Stimulated activated CD4-positive, alpha-beta T cell treated with anti-CD3 and anti-CD28 coated beads, Interleukin-15, amount 100 ng/mL, for 48 hours (primary cell): ENCODE data around the gene SRR.
A peak's percentile ranks its signal among the peaks of the same experiment; 100 is the strongest.
"Not testable (repeated sequence)": the region's sequence is repeated elsewhere in the genome, so short reads cannot be mapped to it uniquely, and the experiment has no call there.

Experiments
- DNase-seq, 2 donors: peaks; one replicate each; pipeline ENCODE4 v3.0.0-alpha.2; 2020; ENCODE audit warnings: low read depth in 2 of 2

Gene SRR, protein sequence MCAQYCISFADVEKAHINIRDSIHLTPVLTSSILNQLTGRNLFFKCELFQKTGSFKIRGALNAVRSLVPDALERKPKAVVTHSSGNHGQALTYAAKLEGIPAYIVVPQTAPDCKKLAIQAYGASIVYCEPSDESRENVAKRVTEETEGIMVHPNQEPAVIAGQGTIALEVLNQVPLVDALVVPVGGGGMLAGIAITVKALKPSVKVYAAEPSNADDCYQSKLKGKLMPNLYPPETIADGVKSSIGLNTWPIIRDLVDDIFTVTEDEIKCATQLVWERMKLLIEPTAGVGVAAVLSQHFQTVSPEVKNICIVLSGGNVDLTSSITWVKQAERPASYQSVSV

DNA sequence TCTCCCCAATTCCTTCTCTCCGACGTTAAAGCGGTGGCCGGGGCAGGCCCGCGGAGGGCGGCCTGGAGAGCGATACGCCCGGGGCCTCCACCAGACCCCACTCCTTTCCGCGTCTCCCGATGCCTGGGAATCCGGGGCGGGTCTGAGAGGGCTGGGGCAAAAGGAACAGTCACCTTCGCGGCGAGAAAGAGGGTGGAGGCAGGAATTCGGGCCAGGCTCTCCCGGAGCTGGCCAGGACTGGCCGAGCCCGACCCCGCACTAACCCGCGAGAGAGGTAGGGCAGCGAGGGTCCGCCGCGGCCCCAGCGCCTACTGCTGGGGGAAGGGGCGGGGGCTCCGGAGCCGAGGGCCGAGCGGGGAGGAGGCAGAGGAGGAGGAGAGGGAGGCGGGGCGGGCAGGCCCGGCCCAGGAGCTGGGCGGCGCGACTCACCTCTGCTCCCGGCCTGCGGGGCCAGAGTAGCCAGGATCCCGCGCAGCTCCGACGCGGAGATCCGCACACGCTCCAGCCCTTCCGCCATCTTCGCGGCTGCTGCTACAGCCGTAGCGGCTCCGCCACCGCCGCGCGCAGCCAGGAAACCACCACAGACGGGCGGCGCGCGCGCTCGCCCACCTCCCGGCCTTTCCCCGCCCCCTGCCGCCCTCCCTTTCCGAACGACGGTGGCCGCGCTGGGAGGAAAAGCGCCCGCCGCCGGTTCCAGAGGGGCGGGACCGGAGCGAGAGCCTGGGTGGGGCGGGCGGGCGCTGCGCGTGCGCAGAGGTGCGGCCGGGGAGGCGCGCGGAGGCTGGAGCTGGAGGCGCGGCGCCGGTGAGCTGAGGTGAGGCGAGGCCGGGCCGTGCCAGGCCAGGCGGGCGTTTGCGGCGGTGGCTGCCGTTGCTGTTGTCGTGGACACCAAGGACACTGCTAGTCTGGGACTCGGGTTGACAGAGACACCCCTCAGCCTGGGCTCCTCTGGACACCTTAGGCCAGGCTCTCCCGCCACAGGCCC lies at the start of gene SRR, which contains the start of gene SMG6:
TSS of gene SRR (plus strand) at position 747 of the 985 bp plus-strand sequence. CDS start 11,611 bp downstream, outside the sequence.
TSS of gene SMG6 (minus strand) at position 582 of the 985 bp plus-strand sequence. CDS start at position 517, 65 bp downstream.
- DNase-seq = peak; percentile 87 to 94

- not testable (repeated sequence) for DNase-seq
These were observed 44.9 kb upstream of the SRR start for GRCh38 chr17:2258830-2259229.

- peak; percentile 68 to 77 for DNase-seq
These were observed 43.8 kb upstream of the SRR start for GRCh38 chr17:2259769-2260536.

DNA sequence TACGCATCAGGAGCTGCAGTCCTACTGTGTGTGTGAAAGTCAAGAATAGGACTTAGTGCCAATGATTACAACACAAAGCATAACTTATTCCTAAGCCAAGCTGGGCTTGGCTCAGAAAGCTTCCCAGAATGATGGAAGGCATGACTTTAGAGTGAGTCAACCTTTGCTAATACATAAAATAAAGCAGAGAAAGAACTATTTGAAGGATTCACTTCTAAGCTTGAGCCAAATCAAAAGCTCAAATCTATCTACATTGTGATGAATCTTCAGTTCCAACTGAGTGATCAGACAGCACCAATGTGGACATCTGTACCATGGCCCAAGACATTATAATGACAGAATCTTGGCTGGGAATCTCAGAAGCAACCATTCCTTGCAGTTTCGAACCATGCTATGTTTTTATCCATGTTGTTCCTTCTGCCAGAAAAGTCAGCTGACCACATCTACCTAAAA lies 41.6 kb upstream of the SRR start:
- DNase-seq = no peak

DNA sequence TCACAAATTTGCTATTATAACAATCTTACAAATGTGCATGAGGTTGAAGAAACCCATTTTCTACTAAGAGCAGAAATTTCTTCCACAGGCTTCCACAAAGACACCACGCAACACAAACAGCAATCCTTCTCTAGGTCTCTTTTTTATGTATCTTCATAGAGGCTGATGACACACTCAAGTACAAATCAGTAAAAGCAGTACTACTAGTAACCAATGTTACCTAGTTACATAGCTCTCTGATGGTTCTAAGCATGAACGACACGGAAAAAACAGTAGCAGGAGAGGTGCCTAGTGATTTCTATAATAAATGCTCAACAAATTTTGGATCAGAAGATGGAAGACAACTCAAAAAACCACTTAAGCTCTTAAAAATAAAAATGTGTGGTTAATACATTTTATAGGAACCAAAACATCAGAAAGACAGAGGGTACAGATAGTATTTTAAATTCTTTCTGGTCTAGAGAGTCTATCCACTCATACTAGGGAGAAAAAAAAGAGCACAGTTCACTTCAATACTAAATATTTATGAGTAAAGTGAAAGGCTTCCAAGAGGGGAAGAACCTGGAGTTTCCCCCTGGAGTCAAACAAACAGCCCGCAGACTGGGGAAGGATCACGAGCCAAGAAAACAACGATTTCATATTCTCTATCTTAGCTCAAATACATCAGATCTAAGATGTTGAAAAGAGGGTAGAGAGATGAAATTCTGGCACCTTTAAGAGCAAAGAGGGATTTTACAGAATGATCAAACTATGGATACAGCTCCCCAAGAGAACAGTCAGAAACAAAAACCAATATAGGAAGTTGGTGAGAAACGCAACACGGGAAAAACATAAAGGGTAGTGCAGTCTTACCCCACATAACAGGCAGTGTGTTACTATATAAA lies 40.3 kb upstream of the SRR start:
- DNase-seq = no peak

DNA sequence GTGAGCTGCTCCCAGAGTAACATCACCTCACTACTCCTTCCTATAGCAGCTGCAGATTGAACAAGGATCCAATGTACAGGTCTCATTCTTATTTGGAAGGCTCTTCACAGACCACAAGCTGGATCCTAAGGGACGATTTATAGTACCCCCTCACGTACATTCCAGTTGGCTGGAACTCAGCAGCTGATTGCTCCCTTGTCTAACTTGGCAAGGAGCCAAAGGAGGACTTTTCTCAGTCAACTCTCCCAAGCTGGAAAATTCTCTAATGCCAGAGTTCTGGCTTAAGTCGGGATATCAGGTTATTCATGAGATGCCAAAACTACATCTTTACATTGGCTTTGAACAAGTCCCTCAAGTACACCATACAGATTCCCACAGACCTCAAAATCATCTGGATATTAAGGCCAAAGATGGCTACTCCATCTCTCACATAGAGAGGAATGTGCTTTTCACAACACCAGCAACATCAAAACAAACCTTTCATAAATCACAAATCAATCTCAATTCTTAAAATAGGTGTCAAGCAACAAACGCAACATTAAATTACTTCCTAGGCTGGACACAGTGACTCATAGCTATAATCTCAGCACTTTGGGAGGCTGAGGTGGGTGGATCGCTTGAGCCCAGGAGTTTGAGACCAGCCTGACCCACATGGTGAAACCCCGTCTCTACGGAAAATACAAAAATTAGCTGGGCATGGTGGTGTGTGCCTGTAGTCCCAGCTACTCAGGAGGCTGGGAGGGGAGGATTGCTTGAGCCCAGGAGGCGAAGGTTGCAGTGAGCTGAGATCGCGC lies 39.5 kb upstream of the SRR start:
- no peak for DNase-seq

- not testable (repeated sequence) for DNase-seq
These were observed 38.6 kb upstream of the SRR start for GRCh38 chr17:2265166-2265565.

DNA sequence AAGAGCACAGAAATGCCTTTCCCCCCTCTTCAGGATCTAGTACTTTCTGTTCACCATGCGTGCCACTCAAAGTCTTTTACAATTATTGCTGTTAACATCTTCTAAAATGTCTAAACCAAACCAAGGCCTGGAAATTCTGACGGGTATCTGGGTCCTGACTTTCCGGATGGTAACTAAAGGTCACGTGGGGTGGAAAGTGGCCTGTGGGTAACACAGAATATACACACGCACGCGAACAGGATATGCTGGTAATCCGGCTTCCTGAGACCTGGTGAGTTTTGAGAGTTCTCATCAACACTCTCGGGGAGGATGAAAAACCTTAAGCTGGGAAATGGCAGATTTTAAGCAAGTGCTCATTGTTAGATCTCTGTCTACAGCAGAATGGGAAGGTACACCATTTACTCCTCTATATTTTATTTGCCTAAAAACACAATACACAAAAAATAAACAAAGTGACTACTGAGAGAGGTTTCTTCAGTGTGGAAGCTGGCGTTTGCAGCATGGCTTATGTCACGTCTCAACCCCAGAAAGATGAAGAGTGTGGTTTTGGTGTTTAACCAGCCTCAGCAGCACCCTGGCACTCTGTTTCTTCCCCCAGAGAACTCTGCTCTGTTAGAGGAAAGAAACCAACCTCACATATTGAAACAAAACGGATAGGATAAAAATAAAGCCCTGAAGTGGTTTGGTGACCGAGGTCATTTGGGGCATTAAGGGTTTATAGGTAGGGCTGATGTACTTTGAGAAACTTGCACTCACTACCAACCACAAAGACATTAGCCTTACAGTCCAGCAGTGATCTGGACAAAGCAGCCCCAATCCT lies 37.5 kb upstream of the SRR start:
- peak; percentile 80 to 82 for DNase-seq

- no peak for DNase-seq
These were observed 36.9 kb upstream of the SRR start for GRCh38 chr17:2266865-2267228.

GRCh38 chr17:2267354-2267753 lies 36.4 kb upstream of the SRR start:
- no peak for DNase-seq

DNA sequence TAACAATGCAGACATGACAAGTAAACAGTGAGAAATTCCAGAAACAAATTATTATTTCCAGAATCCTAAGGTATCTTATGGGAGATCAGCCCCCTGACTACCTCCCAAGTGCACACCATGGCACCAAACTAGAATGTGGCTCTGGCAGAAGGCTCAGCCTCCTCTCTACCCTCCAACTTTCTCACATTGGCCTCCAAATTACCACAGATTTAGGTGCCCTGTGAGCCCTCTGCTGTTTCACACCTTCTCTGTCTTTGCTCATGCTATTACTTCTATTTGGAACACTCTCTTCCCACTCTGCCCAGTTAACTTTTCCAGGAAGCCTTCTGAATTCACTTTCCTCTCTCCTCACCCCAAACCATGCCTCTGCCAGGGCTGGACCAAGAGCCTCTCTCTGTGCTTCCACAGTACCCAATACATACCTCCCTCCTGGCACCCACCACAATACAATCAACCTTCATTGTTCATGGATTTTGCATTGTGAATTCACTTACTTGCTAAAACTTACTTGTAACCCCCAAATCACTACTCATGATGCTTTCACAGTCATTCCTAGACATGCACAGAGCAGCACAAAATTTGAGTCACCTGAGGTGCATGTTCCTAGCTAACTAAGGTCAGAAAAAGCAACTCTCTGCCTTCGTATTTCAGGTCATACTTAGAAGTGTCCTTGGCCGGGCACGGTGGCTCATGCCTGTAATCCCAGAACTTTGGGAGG lies 31.6 kb upstream of the SRR start:
- no peak for DNase-seq

DNA sequence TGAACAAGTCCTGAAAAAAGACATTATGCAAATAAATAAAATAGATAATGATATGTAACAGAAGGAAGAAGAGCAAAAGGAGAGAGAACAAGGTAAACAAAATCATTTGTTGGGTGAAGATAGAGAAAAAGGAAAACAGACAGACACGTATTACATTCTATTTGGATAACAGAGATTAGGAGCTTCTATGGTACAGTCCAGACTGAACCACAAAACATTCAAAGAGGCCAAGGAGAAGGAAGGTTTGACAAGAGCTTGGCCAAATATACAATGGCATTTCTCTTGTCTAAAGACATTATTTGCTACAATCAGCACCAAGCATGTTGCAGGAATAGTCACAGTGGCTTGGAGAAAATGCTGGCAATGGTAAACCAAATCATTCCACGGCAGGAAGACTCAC lies 29.3 kb upstream of the SRR start:
- no peak for DNase-seq

GRCh38 chr17:2275722-2276121 lies 28.0 kb upstream of the SRR start:
- no peak for DNase-seq

DNA sequence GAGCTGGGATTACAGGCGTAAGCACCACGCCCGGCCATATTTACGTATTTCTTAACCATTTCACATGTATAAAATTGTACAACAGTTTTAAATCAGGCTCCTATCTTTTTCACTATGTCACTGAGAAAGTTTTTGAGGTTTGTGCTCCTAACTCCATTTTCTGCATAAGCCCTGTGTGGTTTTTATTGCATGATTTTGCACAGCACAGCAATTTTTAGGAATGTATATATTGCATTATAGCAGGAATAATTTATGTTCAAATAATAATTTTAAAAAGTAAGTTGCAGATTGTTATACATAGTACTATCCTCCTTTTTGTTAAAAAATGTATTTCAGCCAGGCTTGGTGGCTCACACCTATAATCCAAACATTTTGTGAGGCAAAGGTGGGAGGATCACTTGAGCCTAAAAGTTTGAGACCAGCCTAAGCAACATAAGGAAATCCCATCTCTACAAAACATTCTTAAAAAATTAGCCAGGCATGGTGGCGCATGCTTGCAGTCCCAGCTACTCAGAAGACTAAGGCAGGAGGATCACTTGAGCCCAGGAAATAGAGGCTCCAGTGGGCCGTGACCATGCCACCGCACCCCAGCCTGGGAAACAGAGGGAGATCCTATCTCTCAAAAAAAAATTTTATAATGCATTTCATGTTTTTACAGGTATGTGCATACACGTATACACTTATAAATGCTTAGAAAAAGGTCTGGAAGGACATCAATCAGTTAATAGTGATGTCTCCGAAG lies 26.1 kb upstream of the SRR start:
- no peak for DNase-seq

DNA sequence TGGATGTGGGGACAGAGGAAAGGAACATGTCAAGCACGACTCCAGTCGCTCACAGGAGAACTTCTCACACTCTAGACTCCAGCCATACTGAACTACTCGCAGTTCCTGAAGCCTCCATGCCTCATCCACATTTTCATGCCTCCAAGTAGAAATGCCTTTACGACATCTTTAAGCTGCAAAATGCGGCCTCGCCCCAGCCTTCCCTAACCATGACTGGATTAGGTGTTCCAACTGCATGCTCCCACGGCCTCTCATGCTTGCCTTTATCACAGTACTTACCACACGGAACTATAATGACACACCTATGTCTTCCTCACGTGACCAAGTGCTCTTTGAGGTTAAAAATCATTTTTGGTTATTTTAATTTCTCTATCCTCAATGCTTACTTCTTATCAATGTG lies 24.0 kb upstream of the SRR start:
- DNase-seq = no peak

GRCh38 chr17:2282297-2282873 lies 21.4 kb upstream of the SRR start:
- DNase-seq = no peak

DNA sequence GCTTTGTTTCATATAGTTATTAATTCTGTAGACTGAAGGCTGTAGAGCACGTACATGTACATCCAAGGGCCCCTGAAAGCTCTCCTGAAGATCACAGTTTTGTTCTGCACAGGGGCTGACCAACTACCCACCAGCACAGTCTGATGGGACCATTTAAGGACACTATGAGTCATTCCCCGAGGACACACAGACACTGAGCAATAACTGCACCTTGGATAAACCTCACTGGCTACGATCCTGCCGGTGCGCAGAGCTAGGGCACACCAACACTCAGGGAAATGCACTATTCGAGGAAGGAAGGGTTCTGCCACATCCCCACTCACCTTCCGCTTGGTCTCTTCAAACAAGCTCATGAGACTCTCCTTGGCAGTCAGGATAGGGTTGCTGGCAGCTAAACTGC lies 20.4 kb upstream of the SRR start:
- DNase-seq = no peak
